ENCODE measurements around the gene MAML1.

MAML1 gene

GRCh38 chr5:179806250-179807048 is 73.8 kb downstream of the MAML1 start, which contains the start of gene MGAT4B:
Gene MGAT4B, minus strand, starts transcription at chr5:179806866. Its CDS starts 283 bp downstream, at chr5:179806583.
- DNase-seq = peak; percentile 54

- no peak for DNase-seq
Measured at GRCh38 chr5:179812135-179812825, 79.7 kb downstream of the MAML1 start.

GRCh38 chr5:179812997-179813607 is 80.5 kb downstream of the MAML1 start:
- no peak for DNase-seq

- no peak for DNase-seq
Measured at GRCh38 chr5:179814090-179814489, 81.5 kb downstream of the MAML1 start.

GRCh38 chr5:179815491-179816249 is 83.0 kb downstream of the MAML1 start:
- DNase-seq = no peak

- no peak for DNase-seq
Measured at GRCh38 chr5:179816401-179816795, 83.8 kb downstream of the MAML1 start.

GRCh38 chr5:179816796-179817469 is 84.3 kb downstream of the MAML1 start:
- DNase-seq = no peak

- no peak for DNase-seq
Measured at GRCh38 chr5:179817470-179817840, 84.8 kb downstream of the MAML1 start.

GRCh38 chr5:179817890-179818745 is 85.5 kb downstream of the MAML1 start:
- no peak for DNase-seq

GRCh38 chr5:179818746-179819295 is 86.2 kb downstream of the MAML1 start:
- DNase-seq = peak; percentile 83

- peak; percentile 36 for DNase-seq
Measured at GRCh38 chr5:179819296-179820126, 86.9 kb downstream of the MAML1 start.

- no peak for DNase-seq
Measured at GRCh38 chr5:179820127-179820482, 87.5 kb downstream of the MAML1 start.

GRCh38 chr5:179820483-179821297 is 88.1 kb downstream of the MAML1 start, which contains the start of gene SQSTM1:
Gene SQSTM1, plus strand, starts transcription at chr5:179820905. Its CDS starts 32 bp downstream, at chr5:179820937.
- DNase-seq = peak; percentile 72

GRCh38 chr5:179821298-179822058 is 88.9 kb downstream of the MAML1 start:
- peak; percentile 83 for DNase-seq

GRCh38 chr5:179822059-179822432 is 89.4 kb downstream of the MAML1 start:
- no peak for DNase-seq

GRCh38 chr5:179822444-179822990 is 89.9 kb downstream of the MAML1 start:
- DNase-seq = no peak

GRCh38 chr5:179823937-179824744 is 91.5 kb downstream of the MAML1 start:
- no peak for DNase-seq

All from stimulated activated CD4-positive, alpha-beta T cell treated with anti-CD3 and anti-CD28 coated beads, Interleukin-1b, Interleukin-23, amount 100 ng/mL, for 48 hours (primary cell).